Testis (tissue), 3 donors: ENCODE results near the gene CPA1. TPM values are rescaled to one million over a fixed set of nuclear protein-coding genes. Genes with fewer than 3 reads are reported as not detected.

Experiments used
- DNase-seq: peaks from one replicate; pipeline ENCODE4 v3.0.0-alpha.2; 2019
- H3K27ac ChIP-seq, 2 donors: fragments of 200-600 bp; sonication (generic); one replicate each; pipeline ENCODE4 v1.5.1; 2019
- H3K27me3 ChIP-seq: fragments of 200-600 bp; sonication (generic); one replicate; pipeline ENCODE4 v1.5.1; 2019
- H3K36me3 ChIP-seq: fragments of 200-600 bp; sonication (generic); one replicate; pipeline ENCODE4 v1.5.1; 2017; ENCODE audit warnings: low read depth; ENCODE audit errors: missing control alignments
- H3K4me1 ChIP-seq: fragments of 200-600 bp; sonication (generic); one replicate; pipeline ENCODE4 v1.5.1; 2019
- H3K4me3 ChIP-seq, 2 donors: fragments of 200-600 bp; sonication (generic); one replicate each; pipeline ENCODE4 v1.5.1; 2017 to 2019
- H3K9me3 ChIP-seq: fragments of 200-600 bp; sonication (generic); one replicate; pipeline ENCODE4 v1.5.1; 2017
- CTCF ChIP-seq, 3 experiments: fragments of 450-650 bp in 2 of 3; fragments of 200-600 bp in 1 of 3; sonication (generic) in 1 of 3; IDR thresholded peaks; one replicate each; pipeline ENCODE4 v1.5.1; 2016 to 2019; ENCODE audit warnings: antibody characterized with exemption in 3 of 3, mild to moderate bottlenecking in 2 of 3, moderate library complexity in 1 of 3
- POLR2A ChIP-seq: fragments of 450-650 bp; IDR thresholded peaks from one replicate; pipeline ENCODE4 v1.6.1; 2017; ENCODE audit warnings: antibody characterized with exemption, mild to moderate bottlenecking, moderate library complexity
- WGBS, 2 donors: methylation state at CpG; one replicate each; pipeline ENCODE4 v1.1.5; 2018; 5-methylcytosine and 5-hydroxymethylcytosine counted together
- intact Hi-C: fragments of 100-400 bp; cut with DNase I; formaldehyde crosslinking; loops from one replicate; pipeline ENCODE4 v1.15.1; 2023; ENCODE audit warnings: low total_unique reads
- polyA plus RNA-seq: library from polyadenylated mRNA; stranded (reverse); fragments of 350-450 nt; fragmentation: Illumina TruSeq; extraction: RNeasy Lipid Tissue Mini Kit (QIAGEN cat#74804); gene quantifications from one replicate; pipeline ENCODE4 v1.2.3, GENCODE V29; 2014; ENCODE audit warnings: low read depth, low replicate concordance; ENCODE audit not compliant: insufficient read depth
- total RNA-seq, 2 donors: library from RNA; depleted of rRNA; stranded (reverse); fragments of >200 nt; gene quantifications; one replicate each; pipeline ENCODE4 v1.2.3, GENCODE V29; 2016

Gene CPA1
- total and polyA plus RNA-seq, 3 donors from 2014 or later, result 2.5 to 3.9 (median 3.0) TPM

DNA sequence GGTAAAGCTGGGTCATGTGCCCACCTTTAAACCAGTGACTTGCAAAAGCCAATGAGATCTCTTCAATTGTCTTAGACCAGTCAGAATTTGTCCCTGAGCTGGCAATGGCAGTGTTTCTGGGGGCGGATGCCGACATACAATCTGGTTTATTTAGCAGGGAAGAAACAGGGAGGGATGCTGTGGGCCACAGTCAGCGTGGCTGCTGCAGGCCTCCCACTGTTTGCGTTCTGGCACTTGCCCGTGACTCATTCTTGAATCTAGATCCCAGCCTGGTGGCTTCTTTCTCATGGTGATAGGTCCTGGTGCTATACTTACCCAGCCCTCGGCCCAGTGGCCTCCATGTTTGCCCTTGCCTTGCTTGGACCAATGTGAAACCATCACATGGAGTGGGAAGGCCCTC, 3.1 kb upstream of the CPA1 start:
- WGBS, 2 donors, result 77 to 92% methylated on average over 6 of the region's 6 CpGs
- TF ChIP-seq CTCF (IDR thresholded peaks at IDR 0.05) (no peak), POLR2A (no peak)
- no peak for DNase-seq
- no peak overlapping the region for H3K4me3 ChIP-seq
- H3K4me1 ChIP-seq, result peaks cover 25% of the 10 kb centered on the region
- intact Hi-C loops, result no loop called here
- H3K27me3 ChIP-seq, result no peaks in the 10 kb centered on the region
- H3K9me3 ChIP-seq, result no peaks in the 10 kb centered on the region
- H3K27ac ChIP-seq, result no peak overlapping the region
- H3K36me3 ChIP-seq, result no peaks in the 10 kb centered on the region

DNA sequence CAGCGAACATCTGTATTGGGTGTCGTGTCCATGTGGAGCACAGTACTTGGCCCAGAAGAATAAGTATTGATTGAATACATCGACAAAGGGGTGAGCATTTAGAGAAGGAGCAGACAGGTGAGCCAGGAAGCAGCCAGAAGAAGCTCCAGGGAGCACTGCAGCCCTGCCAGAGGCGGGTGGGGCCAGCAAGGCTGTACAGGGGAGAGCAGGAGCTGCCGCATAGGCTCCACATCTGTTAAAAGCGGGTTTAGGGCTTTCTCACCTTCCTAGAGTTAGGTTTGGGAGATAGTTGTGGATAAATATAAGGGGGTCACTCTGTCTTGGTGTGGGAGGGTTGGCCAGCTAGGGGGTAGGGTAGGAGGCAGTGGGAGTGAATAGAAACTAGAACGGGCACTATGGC, 1.3 kb upstream of the CPA1 start:
- no peak for TF ChIP-seq CTCF (IDR thresholded peaks at IDR 0.05)
- TF ChIP-seq POLR2A, result no peak
- Histone ChIP-seq H3K9me3 (no peaks in the 10 kb centered on the region), H3K36me3 (no peaks in the 10 kb centered on the region), H3K4me3 (no peak overlapping the region), H3K27ac (no peak overlapping the region), H3K4me1 (peaks cover 14% of the 10 kb centered on the region), H3K27me3 (no peaks in the 10 kb centered on the region)
- intact Hi-C loops, result no loop called here
- DNase-seq, result no peak
- WGBS, 2 donors, result 91 to 98% methylated on average over 7 of the region's 7 CpGs

DNA sequence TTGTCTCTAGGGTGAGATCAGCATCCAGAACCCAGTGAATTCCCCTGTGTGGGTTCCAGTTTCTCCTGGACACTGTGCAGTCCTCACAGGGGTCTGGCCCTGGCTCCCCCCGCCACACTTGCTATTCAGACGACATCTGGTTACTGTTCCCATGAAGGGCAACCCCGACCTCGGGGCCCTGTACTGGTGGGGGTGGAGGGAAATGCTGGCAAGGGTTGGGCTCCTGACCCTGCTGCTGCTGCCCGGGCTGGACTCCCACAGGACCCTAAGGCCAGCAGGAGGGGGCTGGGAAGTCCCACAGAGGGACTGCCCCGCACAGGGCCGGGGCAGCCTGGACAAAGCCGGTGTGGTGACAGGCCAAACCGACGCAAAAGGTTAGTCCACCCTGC, 768 bp upstream of the CPA1 start:
- no peak overlapping the region for H3K4me3 ChIP-seq
- H3K4me1 ChIP-seq, result peaks cover 9% of the 10 kb centered on the region
- 60 to 73% methylated on average over 4 to 10 of the region's 10 CpGs for WGBS, 2 donors
- no peak for TF ChIP-seq CTCF (IDR thresholded peaks at IDR 0.05)
- TF ChIP-seq POLR2A, result no peak
- no peaks in the 10 kb centered on the region for H3K27me3 ChIP-seq
- intact Hi-C loops, result no loop called here
- no peaks in the 10 kb centered on the region for H3K9me3 ChIP-seq
- no peak overlapping the region for H3K27ac ChIP-seq
- DNase-seq, result no peak
- H3K36me3 ChIP-seq, result no peaks in the 10 kb centered on the region

DNA sequence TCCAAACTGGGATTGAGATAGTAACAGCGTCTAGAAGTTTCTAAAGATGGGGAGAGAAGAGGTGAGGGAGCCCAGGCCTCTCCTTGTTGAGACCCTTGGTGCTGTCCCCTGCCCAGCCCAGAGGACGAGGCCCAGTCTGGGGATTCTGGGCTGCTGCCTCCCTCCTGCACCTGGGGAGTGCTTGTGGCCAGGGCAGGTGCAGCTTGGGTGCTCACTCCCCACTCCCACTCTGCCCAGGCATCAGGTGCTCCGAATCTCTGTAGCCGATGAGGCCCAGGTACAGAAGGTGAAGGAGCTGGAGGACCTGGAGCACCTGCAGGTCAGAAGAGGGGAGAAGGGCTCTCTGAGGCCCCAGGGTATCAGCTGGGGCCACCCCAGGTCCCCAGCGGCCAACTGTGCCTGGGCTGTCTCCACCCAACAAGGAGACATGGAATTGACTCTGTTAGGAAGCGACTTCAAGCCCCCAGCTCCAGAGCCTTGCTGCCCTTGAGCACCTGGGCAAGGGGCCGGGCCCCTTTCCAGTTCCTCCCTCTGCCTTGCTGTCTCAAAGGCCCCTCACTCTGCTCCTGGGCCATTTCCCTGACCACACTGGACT, 664 bp downstream of the CPA1 start:
- intact Hi-C loops, result no loop called here
- Histone ChIP-seq H3K36me3 (no peaks in the 10 kb centered on the region), H3K27ac (no peak overlapping the region), H3K4me1 (peaks cover 9% of the 10 kb centered on the region), H3K27me3 (no peaks in the 10 kb centered on the region), H3K4me3 (no peak overlapping the region), H3K9me3 (no peaks in the 10 kb centered on the region)
- TF ChIP-seq POLR2A, result no peak
- TF ChIP-seq CTCF (IDR thresholded peaks at IDR 0.05), result no peak
- WGBS, 2 donors, result 80 to 92% methylated on average over 7 of the region's 7 CpGs
- DNase-seq, result no peak
